GM21528 (cell line): ENCODE measurements around the gene NDFIP2.
A peak's percentile ranks its signal among the peaks of the same experiment; 100 is the strongest.

Experiments used
- ATAC-seq: cut with Tn5 transposase; IDR thresholded peaks from one replicate; pipeline ENCODE4 v1.9.1; 2021; ENCODE audit warnings: mild to moderate bottlenecking, moderate library complexity; ENCODE audit not compliant: unreplicated experiment, low FRiP score

The NDFIP2 gene

GRCh38 chr13:79492313-79492798 is 11.4 kb downstream of the NDFIP2 start:
- ATAC-seq: no peak

- no peak for ATAC-seq
Measured at GRCh38 chr13:79492918-79493594, 12.1 kb downstream of the NDFIP2 start.

- peak; percentile 89 for ATAC-seq
Measured at GRCh38 chr13:79496188-79496587, 15.2 kb downstream of the NDFIP2 start.

GRCh38 chr13:79497064-79497463 is 16.1 kb downstream of the NDFIP2 start:
- no peak for ATAC-seq

GRCh38 chr13:79497852-79498251 is 16.9 kb downstream of the NDFIP2 start:
- ATAC-seq: no peak

GRCh38 chr13:79500829-79501228 is 19.9 kb downstream of the NDFIP2 start:
- no peak for ATAC-seq

GRCh38 chr13:79501538-79502232 is 20.7 kb downstream of the NDFIP2 start:
- no peak for ATAC-seq

GRCh38 chr13:79502859-79503468 is 22.0 kb downstream of the NDFIP2 start:
- no peak for ATAC-seq

GRCh38 chr13:79503473-79504017 is 22.6 kb downstream of the NDFIP2 start:
- ATAC-seq: no peak

GRCh38 chr13:79508224-79508961 is 27.4 kb downstream of the NDFIP2 start:
- ATAC-seq: no peak

GRCh38 chr13:79511611-79512010 is 30.7 kb downstream of the NDFIP2 start:
- ATAC-seq: no peak

GRCh38 chr13:79512950-79513349 is 32.0 kb downstream of the NDFIP2 start:
- ATAC-seq: no peak

GRCh38 chr13:79516595-79516994 is 35.6 kb downstream of the NDFIP2 start:
- ATAC-seq: no peak

GRCh38 chr13:79519255-79519654 is 38.3 kb downstream of the NDFIP2 start:
- ATAC-seq: no peak

GRCh38 chr13:79522583-79522982 is 41.6 kb downstream of the NDFIP2 start:
- ATAC-seq: peak; percentile 93

GRCh38 chr13:79525064-79525857 is 44.3 kb downstream of the NDFIP2 start:
- no peak for ATAC-seq

GRCh38 chr13:79527698-79528097 is 46.7 kb downstream of the NDFIP2 start:
- no peak for ATAC-seq

- no peak for ATAC-seq
Measured at GRCh38 chr13:79528356-79528755, 47.4 kb downstream of the NDFIP2 start.

GRCh38 chr13:79528759-79529191 is 47.8 kb downstream of the NDFIP2 start:
- ATAC-seq: no peak

- ATAC-seq: no peak
Measured at GRCh38 chr13:79529817-79530216, 48.9 kb downstream of the NDFIP2 start.
